ENCODE data around the gene CDH8.
"Not testable (repeated sequence)": the region's sequence is repeated elsewhere in the genome, so short reads cannot be mapped to it uniquely, and the experiment has no call there.

The CDH8 gene

GRCh38 chr16:61798741-61799140 is 237.5 kb downstream of the CDH8 start:
- Histone ChIP-seq H3K36me3 (no peaks in the 10 kb centered on the region), H3K4me1 (no peaks in the 10 kb centered on the region), H3K9me3 (no peaks in the 10 kb centered on the region), H3K4me3 (ENCODE audit: low read depth, low read length) (no peak overlapping the region), H3K27me3 (no peaks in the 10 kb centered on the region)
- no peak for TF ChIP-seq CTCF (IDR thresholded peaks at IDR 0.05; ENCODE audit: low read depth, low read length)
- no peak for DNase-seq

GRCh38 chr16:61797961-61798507 is 238.2 kb downstream of the CDH8 start:
- Histone ChIP-seq H3K4me1 (no peaks in the 10 kb centered on the region), H3K36me3 (no peaks in the 10 kb centered on the region), H3K27me3 (no peaks in the 10 kb centered on the region), H3K4me3 (ENCODE audit: low read depth, low read length) (no peak overlapping the region), H3K9me3 (no peaks in the 10 kb centered on the region)
- TF ChIP-seq CTCF (IDR thresholded peaks at IDR 0.05; ENCODE audit: low read depth, low read length) = no peak
- DNase-seq = no peak

GRCh38 chr16:61797296-61797795 is 238.9 kb downstream of the CDH8 start:
- DNase-seq = no peak
- H3K4me1 ChIP-seq = no peaks in the 10 kb centered on the region
- H3K9me3 ChIP-seq = no peaks in the 10 kb centered on the region
- H3K36me3 ChIP-seq = no peaks in the 10 kb centered on the region
- no peak overlapping the region for H3K4me3 ChIP-seq (ENCODE audit: low read depth, low read length)
- H3K27me3 ChIP-seq = no peaks in the 10 kb centered on the region
- TF ChIP-seq CTCF (IDR thresholded peaks at IDR 0.05; ENCODE audit: low read depth, low read length) = no peak

- DNase-seq = no peak
- Histone ChIP-seq H3K9me3 (no peaks in the 10 kb centered on the region), H3K4me1 (no peaks in the 10 kb centered on the region), H3K4me3 (ENCODE audit: low read depth, low read length) (no peak overlapping the region), H3K36me3 (no peaks in the 10 kb centered on the region), H3K27me3 (no peaks in the 10 kb centered on the region)
- TF ChIP-seq CTCF (IDR thresholded peaks at IDR 0.05; ENCODE audit: low read depth, low read length) = no peak
These were observed 243.9 kb downstream of the CDH8 start for GRCh38 chr16:61792194-61792909.

- TF ChIP-seq CTCF (IDR thresholded peaks at IDR 0.05; ENCODE audit: low read depth, low read length) = no peak
- DNase-seq = no peak
These were observed 244.8 kb downstream of the CDH8 start for GRCh38 chr16:61791464-61791863.

GRCh38 chr16:61781855-61782254 is 254.4 kb downstream of the CDH8 start:
- not testable (repeated sequence) for H3K27me3 ChIP-seq; H3K9me3 ChIP-seq; H3K4me1 ChIP-seq; H3K36me3 ChIP-seq; DNase-seq; H3K4me3 ChIP-seq (ENCODE audit: low read depth, low read length)

More at GRCh38 chr16:61791464-61791863, 244.8 kb downstream of the CDH8 start:
- H3K27me3 ChIP-seq = no peaks in the 10 kb centered on the region
- H3K4me1 ChIP-seq = no peaks in the 10 kb centered on the region
- H3K36me3 ChIP-seq = no peaks in the 10 kb centered on the region
- H3K4me3 ChIP-seq (ENCODE audit: low read depth, low read length) = no peak overlapping the region
- no peaks in the 10 kb centered on the region for H3K9me3 ChIP-seq

Data from BE2C (cell line).